ENCODE measurements around the gene RDH14.

Gene RDH14

GRCh38 chr2:18566145-18566769 is 5.8 kb upstream of the RDH14 start:
- Histone ChIP-seq H3K9me3 (ENCODE audit: control insufficient read depth, insufficient read depth, low read depth, low read length) (no peaks in the 10 kb centered on the region), H3K36me3 (ENCODE audit: control insufficient read depth, insufficient read depth, low read length) (no peaks in the 10 kb centered on the region), H3K27ac (ENCODE audit: low read depth, low read length) (no peak overlapping the region), H3K4me3 (ENCODE audit: low read depth, low read length) (no peak overlapping the region), H3K4me1 (ENCODE audit: control insufficient read depth, insufficient read depth, low read length) (peaks cover 4% of the 10 kb centered on the region; the same call in 1 of the 2 replicates), H3K9ac (ENCODE audit: low read length) (no peak overlapping the region), H3K27me3 (ENCODE audit: control insufficient read depth, insufficient read depth, low read length) (no peaks in the 10 kb centered on the region)

GRCh38 chr2:18560797-18561085 is 288 bp upstream of the RDH14 start:
- Histone ChIP-seq H3K36me3 (ENCODE audit: control insufficient read depth, insufficient read depth, low read length) (peaks cover under 1% of the 10 kb centered on the region), H3K9me3 (ENCODE audit: control insufficient read depth, insufficient read depth, low read depth, low read length) (no peaks in the 10 kb centered on the region), H3K27me3 (ENCODE audit: control insufficient read depth, insufficient read depth, low read length) (no peaks in the 10 kb centered on the region), H3K4me1 (ENCODE audit: control insufficient read depth, insufficient read depth, low read length) (peaks cover 8% of the 10 kb centered on the region; the same call in 1 of the 2 replicates), H3K9ac (ENCODE audit: low read length) (peak overlapping the region; percentile 61), H3K27ac (ENCODE audit: low read depth, low read length) (no peak overlapping the region), H3K4me3 (ENCODE audit: low read depth, low read length) (peak overlapping the region; percentile 88)

DNA sequence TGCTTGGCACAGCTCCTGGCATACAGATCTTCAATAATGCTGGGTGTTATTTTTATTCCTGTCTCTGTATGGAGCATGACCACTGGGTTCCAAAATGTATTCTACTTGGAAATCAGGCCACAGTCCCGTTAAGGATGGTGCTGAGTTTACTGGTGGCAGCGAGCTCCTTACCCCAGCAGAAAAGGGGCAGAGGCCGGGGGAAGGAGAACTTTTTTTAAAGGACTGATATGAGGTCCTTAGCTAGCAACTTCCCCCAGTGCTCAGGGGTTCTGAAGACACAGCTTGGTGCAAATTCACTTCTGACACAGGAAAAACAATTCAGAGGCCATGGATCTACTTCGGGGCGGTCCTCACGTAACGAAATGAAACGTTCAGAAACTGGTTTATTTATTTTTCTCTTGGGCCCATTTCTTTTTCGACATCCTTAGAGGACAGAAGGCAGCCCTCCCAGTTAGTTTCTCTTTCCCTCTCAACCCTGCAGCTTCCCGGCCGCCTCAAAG is 872 bp downstream of the RDH14 start:
- Histone ChIP-seq H3K4me1 (ENCODE audit: control insufficient read depth, insufficient read depth, low read length) (peaks cover 8% of the 10 kb centered on the region; the same call in 1 of the 2 replicates), H3K36me3 (ENCODE audit: control insufficient read depth, insufficient read depth, low read length) (peaks cover 10% of the 10 kb centered on the region), H3K9ac (ENCODE audit: low read length) (peak overlapping the region; percentile 88), H3K27me3 (ENCODE audit: control insufficient read depth, insufficient read depth, low read length) (no peaks in the 10 kb centered on the region), H3K4me3 (ENCODE audit: low read depth, low read length) (peak overlapping the region; percentile 88), H3K9me3 (ENCODE audit: control insufficient read depth, insufficient read depth, low read depth, low read length) (no peaks in the 10 kb centered on the region), H3K27ac (ENCODE audit: low read depth, low read length) (peak overlapping the region; percentile 83; the same call in 1 of the 2 replicates)

- no peaks in the 10 kb centered on the region for H3K9me3 ChIP-seq (ENCODE audit: control insufficient read depth, insufficient read depth, low read depth, low read length)
- H3K36me3 ChIP-seq (ENCODE audit: control insufficient read depth, insufficient read depth, low read length), result peaks cover 12% of the 10 kb centered on the region
- H3K27me3 ChIP-seq (ENCODE audit: control insufficient read depth, insufficient read depth, low read length), result no peaks in the 10 kb centered on the region
- H3K27ac ChIP-seq (ENCODE audit: low read depth, low read length), result no peak overlapping the region
- H3K4me1 ChIP-seq (ENCODE audit: control insufficient read depth, insufficient read depth, low read length), result peaks cover 8% of the 10 kb centered on the region; the same call in 1 of the 2 replicates
- no peak overlapping the region for H3K9ac ChIP-seq (ENCODE audit: low read length)
- H3K4me3 ChIP-seq (ENCODE audit: low read depth, low read length), result no peak overlapping the region
These were observed 2.0 kb downstream of the RDH14 start for GRCh38 chr2:18558458-18558857.

DNA sequence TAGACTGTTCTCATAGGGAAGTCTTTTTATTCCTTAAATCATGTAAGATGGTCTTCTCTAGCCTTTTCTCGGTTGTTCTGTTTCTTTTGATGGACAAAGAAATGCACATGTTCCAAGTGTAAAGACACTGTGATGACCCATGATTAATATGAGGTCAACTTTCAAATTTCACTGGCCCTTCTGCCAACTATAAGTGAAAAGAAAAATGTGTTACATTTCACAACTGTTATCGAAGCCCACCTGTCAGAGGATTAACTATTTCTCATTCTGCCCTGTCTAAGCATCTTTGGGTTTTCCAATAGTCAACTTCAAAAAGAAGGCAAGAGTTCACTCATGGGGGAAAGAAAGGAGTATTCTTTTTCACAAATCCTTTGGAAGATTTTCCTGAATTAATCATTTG is 3.3 kb downstream of the RDH14 start:
- H3K4me3 ChIP-seq (ENCODE audit: low read depth, low read length), result no peak overlapping the region
- H3K27me3 ChIP-seq (ENCODE audit: control insufficient read depth, insufficient read depth, low read length), result no peaks in the 10 kb centered on the region
- H3K4me1 ChIP-seq (ENCODE audit: control insufficient read depth, insufficient read depth, low read length), result peaks cover 8% of the 10 kb centered on the region; the same call in 1 of the 2 replicates
- no peaks in the 10 kb centered on the region for H3K9me3 ChIP-seq (ENCODE audit: control insufficient read depth, insufficient read depth, low read depth, low read length)
- H3K9ac ChIP-seq (ENCODE audit: low read length), result no peak overlapping the region
- H3K27ac ChIP-seq (ENCODE audit: low read depth, low read length), result no peak overlapping the region
- H3K36me3 ChIP-seq (ENCODE audit: control insufficient read depth, insufficient read depth, low read length), result peaks cover 12% of the 10 kb centered on the region

DNA sequence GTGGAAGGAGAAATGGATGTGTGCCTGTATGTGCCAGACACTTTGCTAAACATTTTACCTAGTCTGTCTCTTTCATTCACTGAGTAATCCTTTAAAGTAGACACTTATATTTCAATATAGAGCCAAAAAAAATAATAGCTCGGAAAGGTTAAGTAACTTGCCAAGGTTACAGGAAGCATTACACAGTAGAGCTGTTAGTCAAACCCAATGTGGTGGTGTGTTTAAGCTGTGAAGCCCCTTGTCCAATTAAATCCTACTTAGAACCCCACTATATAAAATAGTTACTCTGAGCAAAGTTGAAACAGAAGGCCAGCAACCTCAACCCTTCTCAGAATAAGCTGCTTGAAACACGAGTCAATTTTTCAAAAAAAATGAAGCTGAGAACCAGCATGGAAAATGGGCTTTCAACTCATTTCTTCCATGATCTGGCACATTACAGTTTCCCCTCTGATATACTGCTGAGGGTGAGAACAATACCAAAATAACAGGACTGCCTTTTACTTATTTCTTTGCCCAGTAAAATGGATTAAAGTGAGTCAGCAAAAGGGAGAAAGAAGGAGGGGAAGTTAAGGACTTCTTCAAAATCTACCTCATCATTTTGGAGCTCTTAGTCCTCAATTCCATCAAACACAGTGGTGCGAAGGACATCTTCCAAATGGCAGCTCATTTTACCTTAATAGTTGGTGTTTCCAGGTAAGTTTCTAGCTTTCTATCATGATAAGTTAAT is 7.9 kb downstream of the RDH14 start:
- H3K36me3 ChIP-seq (ENCODE audit: control insufficient read depth, insufficient read depth, low read length), result peaks cover 12% of the 10 kb centered on the region
- no peaks in the 10 kb centered on the region for H3K4me1 ChIP-seq (ENCODE audit: control insufficient read depth, insufficient read depth, low read length)
- H3K9ac ChIP-seq (ENCODE audit: low read length), result no peak overlapping the region

DNA sequence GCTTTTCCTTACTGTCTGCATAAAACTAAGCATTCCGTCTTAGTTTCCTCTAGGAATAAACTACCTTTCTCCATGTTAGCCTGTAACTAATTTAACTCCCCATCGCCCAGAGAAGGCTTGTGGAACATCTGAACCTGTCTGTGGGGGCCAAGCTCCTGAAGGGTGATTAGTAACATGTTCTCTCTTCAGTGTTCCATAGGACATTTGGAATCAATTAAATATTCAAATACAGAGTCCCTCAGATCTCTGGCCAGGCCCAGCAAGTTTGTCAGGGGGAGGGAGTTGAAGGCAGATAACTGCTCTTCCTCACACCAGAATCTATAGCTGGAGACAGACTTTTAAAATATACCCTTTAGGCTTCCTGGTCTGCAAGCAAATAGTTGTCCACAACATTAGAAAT is 8.8 kb downstream of the RDH14 start:
- Histone ChIP-seq H3K27ac (ENCODE audit: low read depth, low read length) (no peak overlapping the region), H3K4me3 (ENCODE audit: low read depth, low read length) (no peak overlapping the region)

More for the DNA sequence above, 7.9 kb downstream of the RDH14 start:
- Histone ChIP-seq H3K27ac (ENCODE audit: low read depth, low read length) (no peak overlapping the region), H3K4me3 (ENCODE audit: low read depth, low read length) (no peak overlapping the region), H3K27me3 (ENCODE audit: control insufficient read depth, insufficient read depth, low read length) (no peaks in the 10 kb centered on the region), H3K9me3 (ENCODE audit: control insufficient read depth, insufficient read depth, low read depth, low read length) (no peaks in the 10 kb centered on the region)

DNA sequence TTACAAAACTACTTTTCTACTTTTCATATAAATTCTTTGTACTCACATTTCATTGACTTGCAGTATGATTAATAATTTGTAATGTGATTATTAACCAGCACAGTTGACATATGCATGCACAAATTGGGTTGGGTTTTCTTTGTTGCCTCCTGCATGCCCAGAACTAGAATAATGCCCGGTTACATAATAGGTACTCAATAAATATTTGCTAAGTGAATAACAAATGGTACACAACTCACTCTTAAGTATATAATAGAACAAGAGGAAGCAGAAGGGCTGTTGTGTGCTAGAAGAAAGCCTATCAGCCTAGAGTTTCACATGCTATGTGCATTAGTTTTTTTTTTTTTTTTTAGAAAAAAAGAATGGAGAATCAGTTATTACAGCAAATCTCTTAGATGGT is 9.3 kb downstream of the RDH14 start:
- Histone ChIP-seq H3K4me1 (ENCODE audit: control insufficient read depth, insufficient read depth, low read length) (no peaks in the 10 kb centered on the region; the same call in 1 of the 2 replicates), H3K9ac (ENCODE audit: low read length) (no peak overlapping the region), H3K27ac (ENCODE audit: low read depth, low read length) (no peak overlapping the region), H3K4me3 (ENCODE audit: low read depth, low read length) (no peak overlapping the region), H3K36me3 (ENCODE audit: control insufficient read depth, insufficient read depth, low read length) (peaks cover 12% of the 10 kb centered on the region), H3K9me3 (ENCODE audit: control insufficient read depth, insufficient read depth, low read depth, low read length) (no peaks in the 10 kb centered on the region), H3K27me3 (ENCODE audit: control insufficient read depth, insufficient read depth, low read length) (no peaks in the 10 kb centered on the region)

More for the DNA sequence above, 8.8 kb downstream of the RDH14 start:
- H3K9me3 ChIP-seq (ENCODE audit: control insufficient read depth, insufficient read depth, low read depth, low read length), result no peaks in the 10 kb centered on the region
- no peaks in the 10 kb centered on the region; the same call in 1 of the 2 replicates for H3K4me1 ChIP-seq (ENCODE audit: control insufficient read depth, insufficient read depth, low read length)
- peaks cover 12% of the 10 kb centered on the region for H3K36me3 ChIP-seq (ENCODE audit: control insufficient read depth, insufficient read depth, low read length)
- H3K27me3 ChIP-seq (ENCODE audit: control insufficient read depth, insufficient read depth, low read length), result no peaks in the 10 kb centered on the region
- H3K9ac ChIP-seq (ENCODE audit: low read length), result no peak overlapping the region

GRCh38 chr2:18550433-18550832 is 10.0 kb downstream of the RDH14 start:
- Histone ChIP-seq H3K9ac (ENCODE audit: low read length) (no peak overlapping the region), H3K27ac (ENCODE audit: low read depth, low read length) (no peak overlapping the region), H3K4me3 (ENCODE audit: low read depth, low read length) (no peak overlapping the region), H3K9me3 (ENCODE audit: control insufficient read depth, insufficient read depth, low read depth, low read length) (no peaks in the 10 kb centered on the region), H3K27me3 (ENCODE audit: control insufficient read depth, insufficient read depth, low read length) (no peaks in the 10 kb centered on the region), H3K36me3 (ENCODE audit: control insufficient read depth, insufficient read depth, low read length) (peaks cover 9% of the 10 kb centered on the region), H3K4me1 (ENCODE audit: control insufficient read depth, insufficient read depth, low read length) (no peaks in the 10 kb centered on the region; the same call in 1 of the 2 replicates)

DNA sequence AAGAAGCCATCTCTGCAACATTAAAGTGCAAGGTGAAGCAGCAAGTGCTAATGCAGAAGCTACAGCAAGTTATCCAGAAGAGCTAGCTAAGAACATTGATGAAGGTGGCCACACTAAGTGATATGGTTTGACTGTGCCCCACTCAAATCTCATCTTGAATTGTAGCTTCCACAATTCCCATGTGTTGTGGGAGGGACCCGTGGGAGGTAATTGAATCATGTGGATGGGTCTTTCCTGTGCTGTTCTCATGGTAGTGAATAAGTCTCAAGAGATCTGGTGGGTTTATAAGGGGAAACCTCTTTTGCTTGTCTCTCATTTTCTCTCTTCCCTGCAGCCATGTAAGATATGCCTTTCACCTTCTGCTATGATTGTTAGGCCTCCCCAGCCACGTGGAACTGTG is 11.4 kb downstream of the RDH14 start:
- no peaks in the 10 kb centered on the region; the same call in 1 of the 2 replicates for H3K4me1 ChIP-seq (ENCODE audit: control insufficient read depth, insufficient read depth, low read length)
- no peaks in the 10 kb centered on the region for H3K27me3 ChIP-seq (ENCODE audit: control insufficient read depth, insufficient read depth, low read length)
- no peaks in the 10 kb centered on the region for H3K9me3 ChIP-seq (ENCODE audit: control insufficient read depth, insufficient read depth, low read depth, low read length)
- H3K27ac ChIP-seq (ENCODE audit: low read depth, low read length), result no peak overlapping the region
- H3K36me3 ChIP-seq (ENCODE audit: control insufficient read depth, insufficient read depth, low read length), result no peaks in the 10 kb centered on the region
- H3K4me3 ChIP-seq (ENCODE audit: low read depth, low read length), result no peak overlapping the region
- H3K9ac ChIP-seq (ENCODE audit: low read length), result no peak overlapping the region

- Histone ChIP-seq H3K27ac (ENCODE audit: low read depth, low read length) (no peak overlapping the region), H3K36me3 (ENCODE audit: control insufficient read depth, insufficient read depth, low read length) (no peaks in the 10 kb centered on the region), H3K27me3 (ENCODE audit: control insufficient read depth, insufficient read depth, low read length) (no peaks in the 10 kb centered on the region), H3K4me3 (ENCODE audit: low read depth, low read length) (no peak overlapping the region), H3K9ac (ENCODE audit: low read length) (no peak overlapping the region), H3K9me3 (ENCODE audit: control insufficient read depth, insufficient read depth, low read depth, low read length) (no peaks in the 10 kb centered on the region), H3K4me1 (ENCODE audit: control insufficient read depth, insufficient read depth, low read length) (no peaks in the 10 kb centered on the region; the same call in 1 of the 2 replicates)
These were observed 11.8 kb downstream of the RDH14 start for GRCh38 chr2:18548621-18549020.
